Skin of body (tissue), 2 donors: ENCODE results near the gene IQCF5. TPM values are rescaled to one million over a fixed set of nuclear protein-coding genes. Genes with fewer than 3 reads are reported as not detected.
"Not testable (repeated sequence)": the region's sequence is repeated elsewhere in the genome, so short reads cannot be mapped to it uniquely, and the experiment has no call there.

Source experiments
- DNase-seq: peaks from one replicate; lab custom pipeline; 2025; lab: John Stamatoyannopoulos, UW
- total RNA-seq: library from RNA; depleted of rRNA; stranded (reverse); fragments of >200 nt; gene quantifications from one replicate; pipeline ENCODE4 v1.2.3, GENCODE V29; 2014

IQCF5 gene
- not detected for total RNA-seq

- DNase-seq, result no peak
Measured at GRCh38 chr3:51875501-51875900, at the start of gene IQCF5. IQCF5 (minus strand) TSS chr3:51875601; CDS start chr3:51875531, 70 bp downstream.

GRCh38 chr3:51921081-51921578 lies 45.7 kb upstream of the IQCF5 start:
- no peak for DNase-seq

- no peak for DNase-seq
Measured at GRCh38 chr3:51916418-51916817, 41.0 kb upstream of the IQCF5 start.

- no peak for DNase-seq
Measured at GRCh38 chr3:51908026-51908425, 32.6 kb upstream of the IQCF5 start.

- no peak for DNase-seq
Measured at GRCh38 chr3:51904034-51904823, 28.8 kb upstream of the IQCF5 start.

GRCh38 chr3:51902361-51902760 lies 27.0 kb upstream of the IQCF5 start:
- not testable (repeated sequence) for DNase-seq

DNA sequence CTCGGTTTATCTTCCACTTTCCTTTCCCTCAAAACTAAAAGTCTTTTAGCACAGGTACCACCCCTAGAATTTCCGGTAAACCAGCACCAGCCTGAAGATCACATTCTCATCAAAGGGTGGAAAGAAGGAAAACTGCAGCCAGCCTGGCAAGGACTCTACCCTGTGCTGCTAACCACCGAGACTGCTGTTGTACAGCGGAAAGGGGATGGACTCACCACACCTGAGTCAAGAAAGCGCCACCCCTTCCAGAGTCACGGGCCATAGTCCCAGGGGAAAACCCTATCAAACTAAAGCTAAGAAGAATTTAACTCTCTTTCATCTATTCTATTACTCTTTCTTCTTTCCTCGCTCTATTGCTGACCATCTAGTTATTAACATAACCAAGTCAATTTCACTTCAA lies 24.6 kb upstream of the IQCF5 start:
- DNase-seq, result not testable (repeated sequence)

GRCh38 chr3:51897391-51897790 lies 22.0 kb upstream of the IQCF5 start:
- DNase-seq, result no peak

GRCh38 chr3:51896607-51897305 lies 21.4 kb upstream of the IQCF5 start:
- DNase-seq, result no peak

- DNase-seq, result no peak
Measured at GRCh38 chr3:51894939-51895338, 19.5 kb upstream of the IQCF5 start.

GRCh38 chr3:51894391-51894790 lies 19.0 kb upstream of the IQCF5 start:
- DNase-seq, result no peak

DNA sequence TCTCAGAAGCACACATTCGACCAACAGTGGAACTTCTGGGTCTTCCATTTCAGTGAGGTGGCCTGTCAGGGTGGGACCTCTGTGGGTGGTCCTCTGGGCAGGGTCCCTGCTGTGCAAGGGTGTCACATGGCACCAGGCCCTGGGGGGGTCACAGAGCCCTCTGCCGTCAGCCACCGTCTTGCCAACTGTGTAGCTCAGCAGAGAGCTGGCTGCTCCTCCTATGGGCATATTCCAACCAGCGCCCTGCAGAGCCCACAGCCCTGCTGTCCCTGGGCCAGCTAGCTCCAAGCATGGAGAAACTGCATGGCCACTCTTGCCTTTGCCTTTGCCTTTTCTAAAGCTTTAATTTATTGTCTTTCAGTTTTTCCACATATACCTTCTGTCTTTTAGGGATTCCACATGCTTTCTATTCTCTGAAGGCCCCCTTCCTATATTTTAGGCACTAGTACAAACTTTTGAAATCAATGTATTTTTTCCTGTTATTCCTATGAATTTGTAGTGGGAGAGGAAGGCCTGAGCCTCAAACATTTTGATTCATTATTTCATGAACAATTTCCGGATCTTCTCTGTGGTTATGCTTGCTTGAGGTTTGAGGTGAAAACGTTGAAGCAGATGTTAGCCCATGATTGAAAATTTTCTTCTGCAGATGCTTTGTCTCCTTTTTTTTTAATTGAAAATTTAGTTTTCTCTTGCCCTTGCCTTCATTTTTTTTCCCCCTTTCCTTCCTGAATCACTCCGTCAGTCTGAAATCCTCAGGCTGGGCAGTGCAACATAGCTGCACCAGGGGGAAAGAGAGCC lies 16.0 kb upstream of the IQCF5 start:
- DNase-seq, result no peak

DNA sequence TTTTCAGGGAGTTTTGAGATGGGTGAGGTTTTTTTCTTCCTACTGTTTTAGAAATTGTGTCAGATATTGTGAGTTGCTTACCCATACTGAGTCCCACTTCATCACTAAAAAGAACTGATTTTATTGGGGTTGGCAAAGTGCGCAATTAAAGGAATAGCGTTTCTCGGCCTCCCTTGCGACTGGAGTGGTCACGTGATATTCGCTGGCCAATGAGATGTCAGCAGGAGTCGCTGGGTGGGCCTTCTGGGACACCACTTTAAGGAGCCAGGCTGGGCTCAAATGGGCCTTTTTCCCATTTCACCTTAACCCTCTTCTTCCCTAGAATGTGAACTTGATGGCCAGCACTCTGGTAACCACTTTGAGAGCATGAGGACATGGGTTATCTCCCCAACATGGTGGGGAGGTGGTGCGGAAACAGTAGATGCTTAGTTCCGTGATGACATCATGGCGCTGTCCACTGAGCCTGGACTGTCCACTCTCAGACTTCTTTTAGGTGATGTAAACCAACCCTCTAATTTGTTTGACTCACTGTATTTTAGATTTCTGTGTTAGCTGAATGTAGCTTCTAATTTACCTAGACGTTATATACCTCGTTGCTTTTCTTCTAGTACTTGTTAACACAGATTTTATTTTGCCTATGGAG lies 13.2 kb upstream of the IQCF5 start:
- DNase-seq, result no peak

- DNase-seq, result no peak
Measured at GRCh38 chr3:51887620-51888019, 12.2 kb upstream of the IQCF5 start.

- DNase-seq, result no peak
Measured at GRCh38 chr3:51886447-51886846, 11.0 kb upstream of the IQCF5 start.

- no peak for DNase-seq
Measured at GRCh38 chr3:51879937-51880336, 4.5 kb upstream of the IQCF5 start.

DNA sequence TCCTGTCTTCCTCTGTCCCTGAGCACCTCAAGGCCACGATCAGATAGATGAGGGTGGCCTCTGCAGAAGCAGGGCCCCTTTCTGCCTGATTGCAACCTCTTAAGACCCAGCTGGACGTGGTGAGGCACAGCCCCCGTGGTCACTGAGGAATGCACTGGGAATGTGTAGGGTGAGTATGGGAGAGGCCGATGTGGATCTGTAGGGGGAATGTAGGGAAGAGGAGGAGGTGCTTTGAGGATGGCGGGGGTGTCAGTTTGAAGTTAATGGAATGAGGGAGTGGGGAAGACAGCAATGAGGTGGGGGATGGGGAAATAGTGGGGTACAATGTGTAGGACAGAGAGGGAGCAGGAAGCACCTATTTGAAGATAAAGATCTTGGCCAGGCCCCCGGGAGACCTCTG lies 785 bp upstream of the IQCF5 start:
- no peak for DNase-seq

- no peak for DNase-seq
Measured at GRCh38 chr3:51874889-51875288, 512 bp downstream of the IQCF5 start.

DNA sequence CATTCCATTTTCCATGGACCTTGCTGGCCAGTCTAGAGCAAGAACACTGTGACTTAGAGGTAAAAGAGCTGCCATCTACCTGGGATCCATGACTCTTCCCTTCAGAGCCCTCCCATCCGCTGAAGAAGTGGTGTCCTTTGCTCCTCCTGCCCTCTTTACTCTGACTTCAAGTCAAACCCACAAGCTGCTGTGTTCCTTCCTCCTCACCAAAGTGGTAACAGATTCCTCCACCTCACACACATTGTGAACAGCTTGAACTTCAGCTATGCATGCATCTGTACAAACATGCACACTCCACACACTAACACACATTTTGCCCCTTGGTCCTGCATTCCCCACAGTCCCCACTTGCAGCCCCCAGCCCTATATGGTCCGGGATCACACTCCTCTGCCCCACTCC lies 990 bp downstream of the IQCF5 start:
- no peak for DNase-seq

DNA sequence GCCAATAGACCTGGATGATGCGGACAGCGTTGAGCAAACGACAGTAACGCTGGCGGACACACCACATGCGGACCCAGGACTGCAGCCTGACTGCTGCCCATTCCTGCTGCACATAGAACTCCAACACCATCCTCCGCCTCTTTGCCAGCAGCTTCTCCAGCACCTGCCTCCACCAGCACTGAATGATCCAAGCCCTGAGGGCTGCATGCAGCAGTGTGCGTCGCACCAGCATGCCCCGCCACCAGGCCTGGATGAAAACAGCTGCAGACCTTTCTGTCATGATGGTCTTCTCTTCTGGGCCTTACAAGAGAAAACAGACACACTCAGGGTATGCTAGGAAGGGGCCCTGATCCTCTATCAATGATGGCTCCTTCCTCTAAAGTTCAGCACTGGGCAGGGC lies 1.5 kb downstream of the IQCF5 start:
- no peak for DNase-seq

- DNase-seq, result no peak
Measured at GRCh38 chr3:51873253-51873766, 2.1 kb downstream of the IQCF5 start.
